Measurements from ENCODE around the gene ASPSCR1.

GRCh38 chr17:82046903-82047302 is 69.5 kb downstream of the ASPSCR1 start:
- TF ChIP-seq CTCF (conservative IDR thresholded peaks at IDR 0.05; ENCODE audit: low read length) (no peak), EZH2phosphoT487 (IDR thresholded peaks at IDR 0.05; ENCODE audit: borderline replicate concordance, low read depth, low read length) (no peak)
